Smooth muscle cell (in vitro differentiated cells): Measurements from ENCODE around the gene RPS21. TPM values are rescaled to one million over a fixed set of nuclear protein-coding genes. Genes with fewer than 3 reads are reported as not detected.

ENCODE experiments used
- DNase-seq: peaks from one replicate; lab custom pipeline; 2025; ENCODE audit not compliant: unreplicated experiment; lab: John Stamatoyannopoulos, UW
- H2AFZ ChIP-seq: fragments of 200-600 bp; sonication (generic); 2 replicates; pipeline ENCODE4 v1.6.0; 2016; ENCODE audit warnings: antibody characterized with exemption, low read depth, mild to moderate bottlenecking
- H3F3A ChIP-seq: fragments of 200-600 bp; sonication (generic); 2 replicates; pipeline ENCODE4 v1.6.0; 2017; ENCODE audit warnings: antibody characterized with exemption, low read depth
- H3K27ac ChIP-seq: fragments of 200-600 bp; sonication (generic); 2 replicates; pipeline ENCODE4 v1.5.1; 2016; ENCODE audit warnings: low read depth, mild to moderate bottlenecking
- H3K27me3 ChIP-seq: fragments of 200-600 bp; sonication (generic); 2 replicates; pipeline ENCODE4 v1.6.1; 2016; ENCODE audit warnings: low read depth, mild to moderate bottlenecking
- H3K36me3 ChIP-seq: fragments of 200-600 bp; sonication (generic); 2 replicates; pipeline ENCODE4 v1.5.1; 2016; ENCODE audit warnings: low read depth
- H3K4me1 ChIP-seq: fragments of 200-600 bp; sonication (generic); 2 replicates; pipeline ENCODE4 v1.5.1; 2016; ENCODE audit warnings: low read depth
- H3K4me2 ChIP-seq: fragments of 200-600 bp; sonication (generic); 2 replicates; pipeline ENCODE4 v1.6.0; 2016; ENCODE audit warnings: mild to moderate bottlenecking
- H3K4me3 ChIP-seq: fragments of 200-600 bp; sonication (generic); 2 replicates; pipeline ENCODE4 v1.5.1; 2016; ENCODE audit warnings: mild to moderate bottlenecking
- H3K79me2 ChIP-seq: fragments of 200-600 bp; sonication (generic); 2 replicates; pipeline ENCODE4 v1.6.0; 2016; ENCODE audit warnings: low read depth, mild to moderate bottlenecking
- H3K9ac ChIP-seq: fragments of 200-600 bp; sonication (generic); 2 replicates; pipeline ENCODE4 v1.6.0; 2016; ENCODE audit warnings: low read depth
- H3K9me3 ChIP-seq: fragments of 200-600 bp; sonication (generic); replicated peaks from 2 replicates; pipeline ENCODE4 v1.5.1; 2016; ENCODE audit warnings: low read depth
- H4K20me1 ChIP-seq: fragments of 200-600 bp; sonication (generic); 2 replicates; pipeline ENCODE4 v1.6.0; 2016; ENCODE audit warnings: low read depth
- WGBS: methylation state at CpG from one replicate; pipeline ENCODE4 v1.1.7; 2016; ENCODE audit warnings: low lambda C conversion rate; 5-methylcytosine and 5-hydroxymethylcytosine counted together
- polyA plus RNA-seq: library from polyadenylated mRNA; unstranded; fragments of >200 nt; fragmentation: Nextera tagmentation; extraction: Ambion mirVana; gene quantifications from 2 replicates; pipeline ENCODE4 v1.2.1, GENCODE V29; 2016
- total RNA-seq: library from RNA; depleted of rRNA; stranded (reverse); fragments of >200 nt; gene quantifications from 2 replicates; pipeline ENCODE4 v1.2.3, GENCODE V29; 2014
- TF ChIP-seq, protein P1 (sequence below): fragments of 200-600 bp; sonication (generic); IDR thresholded peaks from 2 replicates; pipeline ENCODE4 v1.5.1; 2017; ENCODE audit warnings: borderline replicate concordance, mild to moderate bottlenecking, antibody characterized with exemption; ENCODE audit not compliant: insufficient read depth, poor library complexity, severe bottlenecking

RPS21 gene
- total and polyA plus RNA-seq, 2 experiments from 2014 or later: 438 to 4,082 TPM

DNA sequence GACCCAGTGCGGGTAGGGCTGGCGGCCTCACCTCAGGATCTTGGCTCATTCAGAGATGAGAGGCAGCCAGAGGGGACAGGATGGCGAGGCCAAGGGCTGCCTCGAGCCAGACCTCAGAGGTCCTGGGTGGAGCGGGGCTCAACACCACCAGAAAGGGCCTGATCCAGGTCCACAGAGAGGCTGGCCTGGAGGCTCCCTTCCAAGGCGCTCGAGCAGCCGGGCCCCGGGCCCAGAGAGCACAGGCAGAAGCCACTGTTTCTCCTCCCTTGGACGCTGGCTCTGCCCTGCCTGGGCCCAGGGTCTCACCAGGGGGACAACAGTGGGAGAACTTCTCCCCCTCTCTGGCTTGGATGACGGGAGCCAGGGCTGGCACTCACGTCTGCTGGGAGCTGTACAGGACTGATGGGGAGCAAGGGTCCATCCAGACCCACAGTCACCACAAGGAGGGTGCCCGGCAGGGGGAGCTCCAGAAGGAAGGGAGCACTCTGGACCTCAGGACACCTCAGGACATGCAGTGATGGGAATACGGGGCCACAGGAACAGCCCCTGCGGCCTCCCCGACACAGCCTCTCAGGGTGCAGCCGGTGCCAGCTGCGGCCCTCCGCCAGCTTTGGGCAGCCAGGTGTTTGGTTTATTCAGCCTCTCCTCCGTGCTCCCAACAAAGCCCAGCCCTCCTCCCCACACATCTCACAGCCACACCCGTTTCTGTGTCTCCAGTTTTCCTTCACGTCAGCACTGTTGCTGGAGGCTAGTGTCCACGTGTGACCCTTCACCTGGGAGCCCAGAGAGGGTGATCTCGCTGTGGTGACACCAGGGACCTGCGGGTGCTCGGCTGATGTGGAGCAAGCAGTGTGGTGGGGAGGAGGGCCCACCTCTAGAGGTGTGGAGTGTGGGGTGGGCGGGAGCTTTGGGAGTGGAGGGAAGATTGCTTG is 8.7 kb downstream of the RPS21 start:
- Histone ChIP-seq H3K27me3 (no peaks in the 10 kb centered on the region), H3K4me1 (no peaks in the 10 kb centered on the region), H3K9ac (no peak overlapping the region), H3K4me3 (no peak overlapping the region), H3K79me2 (no peaks in the 10 kb centered on the region), H3K4me2 (no peak overlapping the region), H3K36me3 (no peaks in the 10 kb centered on the region), H3K27ac (no peak overlapping the region), H3K9me3 (no peaks in the 10 kb centered on the region), H2AFZ (no peak overlapping the region), H3F3A (no peaks in the 10 kb centered on the region), H4K20me1 (no peaks in the 10 kb centered on the region)
- DNase-seq: no peak
- TF ChIP-seq, protein P1, sequence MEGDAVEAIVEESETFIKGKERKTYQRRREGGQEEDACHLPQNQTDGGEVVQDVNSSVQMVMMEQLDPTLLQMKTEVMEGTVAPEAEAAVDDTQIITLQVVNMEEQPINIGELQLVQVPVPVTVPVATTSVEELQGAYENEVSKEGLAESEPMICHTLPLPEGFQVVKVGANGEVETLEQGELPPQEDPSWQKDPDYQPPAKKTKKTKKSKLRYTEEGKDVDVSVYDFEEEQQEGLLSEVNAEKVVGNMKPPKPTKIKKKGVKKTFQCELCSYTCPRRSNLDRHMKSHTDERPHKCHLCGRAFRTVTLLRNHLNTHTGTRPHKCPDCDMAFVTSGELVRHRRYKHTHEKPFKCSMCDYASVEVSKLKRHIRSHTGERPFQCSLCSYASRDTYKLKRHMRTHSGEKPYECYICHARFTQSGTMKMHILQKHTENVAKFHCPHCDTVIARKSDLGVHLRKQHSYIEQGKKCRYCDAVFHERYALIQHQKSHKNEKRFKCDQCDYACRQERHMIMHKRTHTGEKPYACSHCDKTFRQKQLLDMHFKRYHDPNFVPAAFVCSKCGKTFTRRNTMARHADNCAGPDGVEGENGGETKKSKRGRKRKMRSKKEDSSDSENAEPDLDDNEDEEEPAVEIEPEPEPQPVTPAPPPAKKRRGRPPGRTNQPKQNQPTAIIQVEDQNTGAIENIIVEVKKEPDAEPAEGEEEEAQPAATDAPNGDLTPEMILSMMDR: no peak
- 95% methylated on average over 27 of the region's 27 CpGs for WGBS

DNA sequence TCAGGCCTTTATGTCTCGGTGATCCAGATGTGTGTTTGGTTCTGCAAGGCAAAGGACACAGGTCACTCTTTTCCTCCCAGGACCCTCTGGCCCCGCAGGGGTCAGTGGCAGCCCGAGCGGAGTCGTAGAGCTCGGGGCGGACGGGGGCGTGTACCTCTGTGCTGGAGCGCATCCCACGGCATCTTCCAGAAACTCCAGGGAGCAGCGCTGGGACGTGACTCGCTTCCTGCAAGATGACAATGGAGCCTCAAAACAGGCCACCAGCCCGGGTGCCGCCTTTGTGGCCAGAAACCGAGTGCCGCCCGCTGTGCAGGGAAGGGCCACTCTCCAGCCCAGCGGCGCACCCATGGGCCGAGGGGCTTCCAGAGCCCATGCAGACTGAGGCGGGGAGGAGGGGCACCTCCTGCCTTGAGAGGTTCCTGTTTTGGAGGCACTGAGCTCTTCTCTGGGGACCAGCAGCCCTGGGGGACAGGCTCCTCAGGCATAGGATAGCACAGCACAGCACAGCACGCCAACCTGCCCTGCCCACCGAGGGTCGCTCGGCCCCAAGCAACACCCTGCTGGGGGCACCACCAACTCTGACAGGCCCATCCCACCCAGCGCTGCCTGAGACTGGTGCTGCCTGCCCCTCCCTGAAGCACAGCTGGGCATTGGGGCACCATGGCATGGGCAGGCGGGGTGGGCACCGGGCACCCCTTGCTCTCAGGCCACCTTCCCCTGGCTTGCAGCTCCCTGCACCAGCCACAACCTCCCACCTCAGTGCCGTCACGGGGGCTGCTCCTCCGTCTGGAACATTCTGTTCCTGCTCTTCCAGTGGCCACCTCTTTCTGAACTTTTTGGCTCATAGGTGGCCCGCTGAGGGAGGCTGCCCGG is 9.7 kb downstream of the RPS21 start:
- H3K9ac ChIP-seq: no peak overlapping the region
- H3F3A ChIP-seq: no peaks in the 10 kb centered on the region
- no peak overlapping the region for H3K27ac ChIP-seq
- no peaks in the 10 kb centered on the region for H4K20me1 ChIP-seq
- no peaks in the 10 kb centered on the region for H3K9me3 ChIP-seq
- H3K4me2 ChIP-seq: no peak overlapping the region
- TF ChIP-seq, protein P1: no peak
- no peak overlapping the region for H2AFZ ChIP-seq
- no peaks in the 10 kb centered on the region for H3K36me3 ChIP-seq
- 91% methylated on average over 35 of the region's 35 CpGs for WGBS
- no peak overlapping the region for H3K4me3 ChIP-seq
- no peaks in the 10 kb centered on the region for H3K79me2 ChIP-seq
- DNase-seq: no peak
- H3K4me1 ChIP-seq: no peaks in the 10 kb centered on the region
- H3K27me3 ChIP-seq: no peaks in the 10 kb centered on the region

DNA sequence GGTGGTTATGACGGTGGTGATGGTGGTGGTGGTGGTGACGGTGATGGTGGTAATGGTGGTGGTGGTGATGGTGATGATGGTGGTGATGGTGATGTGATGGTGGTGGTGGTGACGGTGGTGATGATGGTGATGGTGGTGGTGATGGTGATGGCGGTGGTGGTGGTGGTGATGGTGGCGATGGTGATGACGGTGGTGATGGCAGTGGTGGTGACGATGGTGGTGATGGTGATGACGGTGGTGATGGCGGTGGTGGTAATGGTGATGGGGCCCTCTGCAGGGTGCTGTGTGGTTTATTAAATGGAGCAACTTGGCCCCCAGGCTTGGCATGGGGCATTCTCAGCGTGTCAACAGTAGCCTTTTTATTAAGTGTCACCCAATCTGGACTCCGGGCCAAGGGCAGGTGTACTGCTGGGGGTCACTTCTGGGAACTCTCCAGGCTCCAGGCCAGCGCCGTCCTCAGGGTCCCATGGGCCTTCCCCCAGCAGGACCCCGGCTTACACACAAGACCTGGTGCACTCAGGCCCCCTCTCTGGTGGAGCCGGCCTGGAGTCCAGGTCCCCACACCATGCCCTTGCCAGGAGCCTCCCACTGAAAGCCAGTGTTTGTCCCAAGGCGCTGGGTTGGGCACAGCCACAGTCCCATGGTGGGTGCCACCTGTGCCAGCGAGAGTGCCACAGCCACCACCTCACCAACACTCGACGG is 11.4 kb downstream of the RPS21 start:
- no peak for DNase-seq
- Histone ChIP-seq H3F3A (no peaks in the 10 kb centered on the region), H3K79me2 (no peaks in the 10 kb centered on the region), H3K4me3 (no peak overlapping the region), H3K4me1 (no peaks in the 10 kb centered on the region), H3K27ac (no peak overlapping the region), H3K4me2 (no peak overlapping the region), H2AFZ (no peak overlapping the region), H3K27me3 (no peaks in the 10 kb centered on the region), H3K9me3 (no peaks in the 10 kb centered on the region), H3K9ac (no peak overlapping the region), H3K36me3 (no peaks in the 10 kb centered on the region), H4K20me1 (no peaks in the 10 kb centered on the region)
- TF ChIP-seq, protein P1: no peak
- WGBS: 89% methylated on average over 15 of the region's 19 CpGs
